Measurements from ENCODE around the gene ENAH.

ENAH gene

GRCh38 chr1:225462714-225463574 is 190.0 kb downstream of the ENAH start:
- TF ChIP-seq CTCF (IDR thresholded peaks at IDR 0.05; ENCODE audit: control insufficient read depth, extremely low read depth, insufficient read depth) = no peak
- no peak for DNase-seq (ENCODE audit: low read depth)

GRCh38 chr1:225462429-225462713 is 190.6 kb downstream of the ENAH start:
- no peak for DNase-seq (ENCODE audit: low read depth)
- no peak overlapping the region for H3K4me3 ChIP-seq (ENCODE audit: low read depth, low read length)
- no peak for TF ChIP-seq CTCF (IDR thresholded peaks at IDR 0.05; ENCODE audit: control insufficient read depth, extremely low read depth, insufficient read depth)

More at GRCh38 chr1:225462714-225463574, 190.0 kb downstream of the ENAH start:
- no peak overlapping the region for H3K4me3 ChIP-seq (ENCODE audit: low read depth, low read length)

GRCh38 chr1:225461533-225462428 is 191.1 kb downstream of the ENAH start:
- no peak for DNase-seq (ENCODE audit: low read depth)
- TF ChIP-seq CTCF (IDR thresholded peaks at IDR 0.05; ENCODE audit: control insufficient read depth, extremely low read depth, insufficient read depth) = no peak
- no peak overlapping the region for H3K4me3 ChIP-seq (ENCODE audit: low read depth, low read length)

- DNase-seq (ENCODE audit: low read depth) = no peak
- H3K4me3 ChIP-seq (ENCODE audit: low read depth, low read length) = no peak overlapping the region
- TF ChIP-seq CTCF (IDR thresholded peaks at IDR 0.05; ENCODE audit: control insufficient read depth, extremely low read depth, insufficient read depth) = no peak
Observed at GRCh38 chr1:225460737-225461532, 192.0 kb downstream of the ENAH start.

GRCh38 chr1:225460021-225460736 is 192.7 kb downstream of the ENAH start:
- H3K4me3 ChIP-seq (ENCODE audit: low read depth, low read length) = no peak overlapping the region
- TF ChIP-seq CTCF (IDR thresholded peaks at IDR 0.05; ENCODE audit: control insufficient read depth, extremely low read depth, insufficient read depth) = no peak
- no peak for DNase-seq (ENCODE audit: low read depth)

GRCh38 chr1:225458222-225458631 is 194.7 kb downstream of the ENAH start:
- H3K4me3 ChIP-seq (ENCODE audit: low read depth, low read length) = no peak overlapping the region
- DNase-seq (ENCODE audit: low read depth) = no peak
- no peak for TF ChIP-seq CTCF (IDR thresholded peaks at IDR 0.05; ENCODE audit: control insufficient read depth, extremely low read depth, insufficient read depth)

All from LNCaP clone FGC (cell line).